Vagina (tissue), 2 donors: ENCODE results near the gene SCUBE1.

ENCODE experiments used
- CTCF ChIP-seq, 3 experiments: fragments of 450-650 bp in 2 of 3; fragments of 200-600 bp in 1 of 3; sonication (generic) in 1 of 3; IDR thresholded peaks; one replicate each; pipeline ENCODE4 v1.5.1; 2017 to 2019; ENCODE audit warnings: antibody characterized with exemption in 3 of 3, mild to moderate bottlenecking in 2 of 3, moderate library complexity in 2 of 3
- POLR2A ChIP-seq, 2 donors: fragments of 450-650 bp; IDR thresholded peaks; one replicate each; pipeline ENCODE4 v1.6.1; 2017; ENCODE audit warnings: antibody characterized with exemption in 2 of 2, mild to moderate bottlenecking in 2 of 2, moderate library complexity in 2 of 2
- POLR2AphosphoS5 ChIP-seq, 2 donors: sonication (generic); formaldehyde crosslinking; IDR thresholded peaks; one replicate each; pipeline ENCODE4 v1.9.0; 2017; ENCODE audit warnings: antibody characterized with exemption in 2 of 2, mild to moderate bottlenecking in 2 of 2, low read depth in 1 of 2; ENCODE audit not compliant: insufficient read depth in 1 of 2

- TF ChIP-seq POLR2A (IDR thresholded peaks at IDR 0.05) = no peak
- TF ChIP-seq CTCF (IDR thresholded peaks at IDR 0.05) = no peak
- TF ChIP-seq POLR2AphosphoS5 (IDR thresholded peaks at IDR 0.05; ENCODE audit: insufficient read depth in 1 of 2, low read depth in 1 of 2) = no peak
These were observed 167.1 kb downstream of the SCUBE1 start for GRCh38 chr22:43176090-43176489.
